22Rv1 (cell line): ENCODE results near the gene MAP3K9.

ENCODE experiments used
- CTCF ChIP-seq: fragments of 450-650 bp; IDR thresholded peaks from 2 replicates; pipeline ENCODE4 v1.5.1; 2017; ENCODE audit warnings: mild to moderate bottlenecking
- ZFX ChIP-seq: fragments of 450-650 bp; IDR thresholded peaks from 2 replicates; pipeline ENCODE4 v1.6.1; 2017; ENCODE audit warnings: antibody characterized with exemption, borderline replicate concordance

- TF ChIP-seq CTCF (no peak), ZFX (no peak)
Observed at GRCh38 chr14:70793637-70794036, 15.7 kb downstream of the MAP3K9 start.
